Measurements from ENCODE around the gene SRSF6.
"Not testable (repeated sequence)": the region's sequence is repeated elsewhere in the genome, so short reads cannot be mapped to it uniquely, and the experiment has no call there.

The SRSF6 gene

DNA sequence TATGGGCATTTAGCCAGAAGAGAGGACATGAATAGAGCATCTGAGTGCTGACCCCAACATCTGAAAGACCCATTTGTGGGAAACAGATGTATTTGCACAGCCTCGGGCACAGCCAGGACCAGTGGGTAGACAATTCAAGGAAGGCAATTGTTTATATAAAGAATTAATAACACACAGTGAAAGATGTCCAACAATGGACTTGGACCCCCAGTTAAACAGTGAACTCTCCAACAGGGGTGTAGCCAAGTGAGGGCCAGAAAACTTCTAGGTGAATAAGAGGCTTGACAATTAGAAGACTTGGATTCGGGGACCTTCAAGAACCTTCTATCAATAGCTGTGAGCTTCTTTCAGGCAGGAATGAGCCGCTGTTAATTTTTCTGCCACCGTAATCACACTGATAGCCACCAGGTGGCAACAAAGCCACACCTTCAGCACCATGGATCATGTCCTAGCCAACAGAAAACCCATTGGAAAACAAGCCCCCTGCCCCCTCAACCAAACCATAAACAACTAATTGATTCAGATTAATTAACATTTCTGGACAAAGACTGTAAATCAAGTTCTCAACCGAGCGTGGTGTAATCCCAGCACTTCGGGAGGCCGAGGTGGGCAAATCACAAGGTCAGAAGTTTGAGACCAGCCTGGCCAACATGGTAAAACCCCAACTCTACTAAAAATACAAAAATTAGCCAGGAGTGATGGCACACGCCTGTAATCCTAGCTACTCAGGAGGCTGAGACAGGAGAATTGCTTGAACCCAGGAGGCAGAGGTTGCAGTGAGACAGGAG lies 8.8 kb upstream of the SRSF6 start:
- no peak for DNase-seq (ENCODE audit: low read depth)

DNA sequence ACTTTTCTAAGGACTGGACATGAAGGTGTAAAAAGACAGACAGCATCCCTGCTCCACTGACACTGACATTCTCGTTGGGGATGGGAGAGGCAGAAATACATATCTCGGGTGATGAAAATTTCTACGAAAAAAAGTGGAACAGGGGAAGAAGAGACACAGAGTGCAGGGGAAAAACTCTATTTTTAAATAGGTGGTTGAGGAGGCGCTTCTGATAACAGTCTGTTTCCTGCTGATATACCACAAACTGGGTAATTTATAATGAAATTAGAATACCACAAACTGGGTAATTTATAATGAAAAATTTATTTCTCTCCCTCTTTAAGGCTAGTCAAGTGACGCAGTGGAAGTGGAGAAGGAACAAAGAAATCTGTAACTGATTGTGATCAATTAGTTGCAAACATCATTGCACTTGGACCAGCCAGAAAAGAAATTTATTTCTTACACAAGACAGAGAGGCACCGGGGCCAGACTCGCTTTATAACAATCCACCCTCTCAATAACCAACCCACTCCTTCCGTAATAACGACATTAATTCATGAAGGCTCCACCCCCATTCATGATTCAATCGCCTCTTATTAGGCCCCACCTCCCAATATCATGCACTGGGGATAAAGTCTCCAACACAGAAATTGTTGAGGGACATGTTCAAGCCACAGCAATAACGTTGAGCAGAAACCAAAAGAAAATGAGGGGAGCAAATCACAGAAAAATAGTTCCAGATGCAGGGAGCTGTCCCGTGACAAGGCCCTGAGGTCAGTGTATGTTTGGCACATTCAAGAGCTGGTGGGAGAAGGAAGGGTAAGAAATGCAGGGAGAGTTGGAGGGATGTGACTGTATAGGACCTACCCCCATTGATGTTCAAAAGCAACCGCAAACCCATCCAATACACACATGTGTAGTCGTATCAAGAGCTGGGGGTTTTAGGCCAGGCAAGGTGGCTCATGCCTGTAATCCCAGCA lies 6.6 kb upstream of the SRSF6 start:
- no peak for DNase-seq (ENCODE audit: low read depth)

DNA sequence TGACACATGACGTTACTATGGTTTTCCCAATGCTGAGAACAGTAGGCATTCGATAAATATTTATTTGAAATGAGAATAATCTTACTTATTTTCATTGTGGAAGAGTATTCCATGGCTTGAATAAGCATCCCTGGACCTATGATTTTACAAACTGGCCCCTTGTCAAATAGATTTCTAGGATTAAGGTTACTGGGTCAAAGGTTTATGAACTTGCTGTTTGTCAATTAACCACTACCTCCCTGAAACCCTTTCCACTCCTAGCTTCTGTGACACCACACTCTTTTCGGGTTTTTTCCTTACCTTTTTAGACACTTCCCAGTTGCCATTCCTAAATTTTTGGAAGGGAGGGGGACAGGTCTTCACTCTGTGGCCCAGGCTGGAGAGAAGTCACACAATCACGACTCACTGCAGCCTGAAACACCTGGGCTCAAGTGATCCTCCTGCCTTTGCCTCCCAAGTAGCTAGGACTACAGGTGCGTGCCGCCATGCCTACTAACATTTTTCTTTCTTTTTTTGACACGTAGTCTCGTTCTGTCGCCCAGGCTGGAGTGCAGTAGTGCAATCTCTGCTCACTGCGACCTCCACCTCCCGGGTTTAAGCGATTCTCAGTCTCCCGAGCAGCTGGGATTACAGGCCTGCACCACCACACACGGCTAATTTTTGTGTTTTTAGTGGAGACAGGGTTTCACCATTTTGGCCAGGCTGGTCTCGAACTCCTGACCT lies 5.1 kb upstream of the SRSF6 start:
- no peak for DNase-seq (ENCODE audit: low read depth)

DNA sequence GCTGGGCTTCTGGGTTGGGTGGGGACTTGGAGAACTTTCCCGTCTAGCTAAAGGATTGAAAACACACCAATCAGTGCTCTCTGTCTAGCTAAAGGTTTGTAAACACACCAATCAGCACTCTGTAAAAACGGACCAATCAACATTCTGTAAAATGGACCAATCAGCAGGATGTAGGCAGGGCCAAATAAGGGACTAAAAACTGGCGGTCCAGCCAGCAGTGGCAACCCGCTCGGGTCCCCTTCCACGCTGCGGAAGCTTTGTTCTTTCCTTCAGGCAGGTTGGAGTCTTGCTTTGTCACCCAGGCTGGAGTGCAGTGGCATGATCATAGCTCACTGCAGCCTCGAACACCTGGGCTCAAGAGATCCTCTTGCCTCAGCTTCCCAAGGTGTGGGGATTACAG lies 1.4 kb upstream of the SRSF6 start:
- DNase-seq (ENCODE audit: low read depth): not testable (repeated sequence)

DNA sequence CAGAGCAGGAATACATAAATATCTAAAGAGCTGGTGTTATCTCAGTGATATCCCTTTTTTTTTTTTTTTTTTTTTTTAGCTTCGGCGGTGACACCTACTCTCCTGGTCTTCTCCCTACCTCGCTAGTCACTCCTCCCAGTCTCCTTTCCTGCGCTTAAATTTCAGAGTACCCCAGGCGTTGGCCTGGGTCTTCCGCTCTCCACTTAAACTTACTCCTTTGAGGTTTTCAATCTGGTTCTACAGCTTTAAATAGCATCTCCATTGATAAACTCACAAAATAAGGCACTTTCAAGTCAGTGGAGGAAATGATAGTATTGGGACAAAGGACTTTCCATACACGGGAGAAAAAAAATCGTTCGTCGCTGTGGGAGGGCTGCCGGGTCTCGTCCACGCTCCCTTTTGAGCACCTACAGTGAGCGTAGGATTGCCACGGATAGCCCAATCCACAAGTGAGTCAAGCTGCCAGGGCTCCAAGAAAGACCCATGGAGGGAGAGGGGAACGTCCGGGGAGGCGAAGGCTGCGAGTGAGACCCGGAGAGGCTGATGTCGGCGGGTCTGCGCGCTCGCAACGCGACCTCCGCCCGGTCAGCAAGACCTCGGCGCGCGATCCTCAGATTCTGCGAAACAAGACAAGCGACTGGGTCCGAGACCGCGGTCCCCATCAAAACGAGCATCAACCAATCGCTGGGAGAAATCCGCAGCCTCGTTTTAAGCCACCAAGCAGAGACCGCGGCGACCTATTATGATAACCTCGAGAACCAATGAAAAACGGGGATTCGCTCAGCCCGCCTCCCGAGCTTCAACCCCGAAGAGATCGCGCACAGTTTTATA lies 672 bp upstream of the SRSF6 start:
- DNase-seq (ENCODE audit: low read depth): peak; percentile 86

DNA sequence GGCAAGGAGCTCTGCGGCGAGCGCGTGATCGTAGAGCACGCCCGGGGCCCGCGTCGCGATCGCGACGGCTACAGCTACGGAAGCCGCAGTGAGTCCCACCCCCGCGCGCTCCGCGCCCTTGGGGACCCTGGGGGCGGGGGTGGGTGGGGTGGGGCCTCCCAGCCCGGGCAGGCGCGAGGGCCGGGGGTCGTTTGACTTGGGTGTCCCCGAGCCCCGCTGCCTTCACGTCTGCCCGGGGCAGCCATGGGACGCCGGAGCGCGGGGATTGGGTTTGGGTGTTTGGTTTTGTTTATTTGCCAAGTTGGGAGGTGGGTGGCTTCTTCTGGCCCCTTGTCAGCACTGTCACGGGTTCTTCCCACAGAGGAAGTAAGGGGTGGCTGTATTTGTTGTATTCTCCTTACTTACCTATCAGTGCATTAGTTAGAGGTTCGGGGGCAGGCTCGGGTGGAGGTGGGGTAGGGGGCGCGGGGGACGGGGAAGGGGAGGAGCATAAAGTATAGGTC lies 777 bp downstream of the SRSF6 start:
- DNase-seq (ENCODE audit: low read depth): no peak

DNA sequence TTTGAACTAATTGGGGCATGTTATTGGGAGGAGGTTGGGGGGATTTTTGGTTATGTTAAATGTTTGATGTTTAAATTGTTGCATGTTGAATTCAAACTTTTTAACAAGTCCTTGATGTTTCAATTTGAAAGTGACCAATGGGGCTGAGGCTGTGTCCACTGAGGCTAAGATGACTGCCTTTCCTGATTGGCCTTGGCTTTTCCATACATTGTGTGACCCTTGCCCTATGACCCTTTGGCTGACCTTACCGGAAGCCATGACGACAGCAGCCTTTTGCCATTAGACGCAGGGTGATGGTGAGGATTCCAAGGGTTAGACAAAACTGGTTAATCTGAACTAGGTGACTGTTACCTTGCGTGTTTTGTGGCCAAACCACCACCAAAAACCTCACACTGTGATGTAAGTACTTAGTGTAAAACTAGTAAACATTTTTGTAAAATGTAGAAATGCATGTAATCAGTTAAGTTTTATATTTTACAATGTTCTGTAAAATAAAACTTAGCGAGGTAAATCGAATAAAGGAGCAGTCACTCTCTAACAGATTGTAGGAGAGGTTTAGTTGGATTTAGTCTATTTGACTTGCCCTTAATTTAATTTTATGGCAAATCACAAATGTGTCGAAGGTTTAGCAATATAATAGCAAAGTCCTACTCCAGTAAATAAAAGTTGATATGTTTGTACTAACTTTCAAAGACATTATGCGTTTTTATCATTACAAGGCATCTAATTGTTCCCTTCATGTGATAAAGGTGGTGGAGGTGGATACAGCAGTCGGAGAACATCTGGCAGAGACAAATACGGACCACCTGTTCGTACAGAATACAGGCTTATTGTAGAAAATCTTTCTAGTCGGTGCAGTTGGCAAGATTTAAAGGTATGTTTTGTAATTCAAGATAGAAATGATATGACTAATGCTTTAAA lies 1.6 kb downstream of the SRSF6 start:
- no peak for DNase-seq (ENCODE audit: low read depth)

DNA sequence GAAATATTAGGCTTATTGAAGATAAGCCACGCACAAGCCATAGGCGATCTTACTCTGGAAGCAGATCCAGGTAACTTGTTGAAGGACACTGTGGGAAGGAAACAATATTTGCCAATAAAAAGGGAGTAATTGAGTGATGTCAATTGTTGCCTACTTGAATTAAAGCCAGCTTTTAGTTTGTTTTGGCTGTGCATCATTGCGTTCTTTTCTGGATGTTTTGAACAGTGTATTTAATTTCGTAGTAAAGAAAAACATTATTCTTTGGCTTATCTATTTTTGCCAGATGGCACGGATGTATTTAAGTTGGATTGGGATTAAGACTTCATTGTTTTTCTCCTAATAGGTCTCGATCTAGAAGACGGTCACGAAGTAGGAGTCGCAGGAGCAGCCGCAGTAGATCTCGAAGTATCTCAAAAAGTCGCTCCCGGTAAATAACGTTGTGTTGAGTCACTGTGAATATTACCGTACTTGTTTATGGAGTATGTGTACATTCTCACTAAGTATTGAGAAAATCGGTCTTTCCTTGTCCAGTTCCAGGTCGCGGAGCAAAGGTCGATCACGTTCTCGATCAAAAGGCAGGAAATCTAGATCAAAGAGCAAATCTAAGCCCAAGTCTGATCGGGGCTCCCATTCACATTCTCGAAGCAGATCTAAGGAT lies 2.6 kb downstream of the SRSF6 start:
- no peak for DNase-seq (ENCODE audit: low read depth)

DNA sequence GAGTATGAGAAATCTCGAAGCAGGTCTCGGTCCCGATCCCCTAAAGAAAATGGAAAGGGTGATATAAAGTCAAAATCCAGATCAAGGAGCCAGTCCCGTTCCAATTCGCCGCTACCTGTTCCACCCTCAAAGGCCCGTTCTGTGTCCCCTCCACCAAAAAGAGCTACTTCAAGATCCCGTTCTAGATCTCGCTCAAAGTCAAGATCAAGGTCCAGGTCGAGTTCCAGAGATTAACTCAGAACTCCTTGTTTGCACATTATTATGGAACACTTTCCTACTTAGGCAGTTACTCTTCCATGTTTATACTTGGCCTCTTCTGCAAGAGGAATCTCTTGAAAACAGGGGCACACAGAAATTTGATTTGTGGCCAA lies 3.1 kb downstream of the SRSF6 start:
- no peak for DNase-seq (ENCODE audit: low read depth)

DNA sequence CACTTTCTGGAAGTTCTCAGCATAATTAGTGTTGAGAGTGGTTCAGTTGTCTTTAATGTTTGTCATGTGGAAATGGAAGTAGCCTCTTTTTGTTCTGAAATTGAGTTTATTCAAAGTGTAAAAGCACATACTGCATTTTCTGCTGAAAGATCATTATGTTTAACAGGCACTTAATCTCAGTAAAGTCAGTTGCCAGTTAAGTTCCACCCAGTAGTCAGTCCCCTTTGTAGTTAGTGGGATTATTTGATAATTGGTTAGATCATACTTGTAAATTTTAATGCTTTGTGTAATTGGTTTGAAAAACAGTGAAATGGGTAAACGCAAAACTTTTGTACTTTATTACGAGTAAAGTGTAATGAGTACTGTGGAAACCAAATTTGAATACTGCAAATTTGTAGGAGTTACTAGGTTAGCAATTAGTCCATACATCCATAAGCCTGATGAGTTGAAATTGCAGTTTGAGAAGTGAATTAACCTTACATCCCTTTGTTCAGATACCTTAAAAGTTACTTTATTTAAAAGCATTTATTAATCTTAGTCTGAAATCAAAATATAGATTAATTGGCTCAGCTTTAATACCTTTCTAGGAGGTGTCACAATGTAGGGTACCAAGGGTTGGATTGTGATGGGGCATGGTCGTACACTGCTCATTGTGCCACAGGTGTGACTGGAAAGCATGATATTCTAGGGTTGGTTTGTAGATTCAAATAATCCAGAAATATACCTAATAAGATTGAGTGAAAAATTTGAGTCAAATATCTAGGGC lies 4.4 kb downstream of the SRSF6 start:
- no peak for DNase-seq (ENCODE audit: low read depth)

DNA sequence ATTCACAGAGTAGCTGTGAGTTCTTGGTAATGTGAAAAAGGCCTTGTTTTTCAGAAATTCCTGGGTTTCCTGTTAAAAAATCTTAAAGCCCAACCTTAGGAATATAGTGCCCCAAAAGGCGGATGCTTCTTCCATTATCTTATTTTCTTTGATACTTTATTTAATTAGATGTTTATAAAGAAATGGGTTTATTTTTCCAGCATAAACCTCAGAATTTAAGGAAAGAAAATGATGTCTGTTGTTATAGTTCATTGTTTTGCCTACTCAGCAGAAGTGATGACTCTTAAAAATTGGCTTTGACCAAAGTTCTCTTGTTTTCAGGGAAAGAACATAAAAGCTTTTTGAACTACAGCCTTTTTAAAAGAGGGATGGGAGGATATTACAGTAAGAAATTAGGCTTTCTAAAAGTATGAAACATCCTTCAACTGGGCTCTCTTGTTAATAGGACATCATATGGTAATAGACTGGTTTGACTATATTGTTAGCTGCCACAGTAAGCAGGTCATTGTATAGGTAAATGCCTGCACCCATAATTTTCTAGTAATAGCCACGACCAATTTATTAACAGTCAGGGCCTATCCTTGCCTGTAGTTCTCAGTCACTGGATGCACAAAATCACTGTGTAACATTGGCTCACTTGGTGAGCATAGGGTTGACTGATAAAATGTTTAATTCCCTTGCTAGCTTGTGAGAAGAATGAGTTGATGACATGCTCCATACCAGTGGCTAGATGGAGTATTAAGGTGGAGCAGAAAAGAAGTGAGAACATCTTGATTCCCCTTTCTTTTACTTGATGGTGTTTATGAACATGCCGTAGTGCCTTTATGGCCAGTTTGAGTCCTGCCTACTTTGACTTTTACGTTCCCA lies 5.2 kb downstream of the SRSF6 start:
- no peak for DNase-seq (ENCODE audit: low read depth)

DNA sequence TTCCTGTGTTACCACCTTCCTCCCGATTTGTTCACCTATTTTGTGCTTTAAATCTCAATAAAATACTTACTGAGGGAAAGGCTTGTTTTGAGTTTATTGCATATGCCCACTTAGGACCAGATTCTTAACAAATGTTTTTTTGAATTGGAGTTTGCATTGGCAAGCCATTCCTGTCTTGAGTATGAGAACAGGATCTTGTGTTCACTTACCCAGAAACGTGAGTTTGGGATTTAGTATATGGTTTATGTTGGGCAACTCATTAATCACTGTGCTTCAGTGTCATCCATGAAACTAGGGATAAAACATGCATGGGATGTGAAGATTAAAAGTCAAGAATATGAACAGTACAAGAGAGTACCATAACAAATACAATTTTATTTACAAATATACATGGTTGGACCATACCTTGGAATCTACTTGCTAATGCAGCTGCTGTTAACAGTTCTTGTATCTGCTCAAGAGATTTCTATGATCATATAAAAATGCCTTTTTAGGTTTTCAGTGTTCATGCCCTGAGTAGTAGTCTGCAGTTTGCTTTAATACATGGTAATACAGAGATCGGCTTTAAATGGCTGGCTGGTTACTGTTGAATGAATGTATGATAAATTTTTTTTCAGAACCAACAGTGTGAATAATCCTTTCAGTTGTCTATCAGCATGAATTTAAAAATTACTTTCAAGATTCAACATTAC lies 6.0 kb downstream of the SRSF6 start:
- no peak for DNase-seq (ENCODE audit: low read depth)

DNA sequence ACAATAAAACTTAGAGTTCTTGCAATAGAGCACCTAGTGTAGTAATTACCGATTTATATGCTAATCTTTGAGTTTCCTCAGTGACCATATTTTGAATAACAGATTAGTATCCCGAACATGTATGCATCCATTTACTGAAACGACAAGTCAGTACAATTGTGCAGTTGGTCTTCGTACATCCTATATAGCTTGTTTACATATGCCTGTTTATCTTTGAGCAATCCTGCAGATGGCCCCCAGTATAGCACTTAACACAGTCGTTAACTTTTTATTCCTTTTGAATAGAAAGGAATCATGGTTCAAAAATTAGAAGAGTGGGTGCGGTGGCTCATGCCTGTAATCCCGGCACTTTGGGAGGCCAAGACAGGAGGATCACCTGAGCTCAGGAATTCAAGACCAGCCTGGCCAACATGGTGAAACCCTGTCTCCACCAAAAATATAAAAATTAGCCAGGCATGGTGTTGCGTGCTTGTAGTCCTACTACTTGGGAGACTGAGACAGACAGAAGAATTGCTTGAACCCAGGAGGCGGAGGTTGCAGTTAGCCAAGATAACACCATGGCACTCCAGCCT lies 6.6 kb downstream of the SRSF6 start:
- no peak for DNase-seq (ENCODE audit: low read depth)

DNA sequence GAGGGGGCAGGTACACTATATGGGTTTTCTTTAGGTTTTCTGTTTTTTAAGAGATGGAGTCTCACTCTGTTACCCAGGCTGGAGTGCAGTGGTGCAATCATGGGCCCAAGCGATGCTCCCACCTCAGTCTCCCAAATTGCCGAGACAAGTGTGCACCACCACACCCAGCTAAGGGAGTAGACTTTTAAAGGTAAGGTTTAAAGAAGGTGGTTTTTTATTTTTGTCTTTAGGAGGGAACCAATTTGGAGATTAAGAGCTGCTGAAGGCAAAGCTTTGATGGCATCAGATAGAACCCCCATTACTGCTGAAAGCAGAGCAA lies 7.9 kb downstream of the SRSF6 start:
- DNase-seq (ENCODE audit: low read depth): no peak

DNA sequence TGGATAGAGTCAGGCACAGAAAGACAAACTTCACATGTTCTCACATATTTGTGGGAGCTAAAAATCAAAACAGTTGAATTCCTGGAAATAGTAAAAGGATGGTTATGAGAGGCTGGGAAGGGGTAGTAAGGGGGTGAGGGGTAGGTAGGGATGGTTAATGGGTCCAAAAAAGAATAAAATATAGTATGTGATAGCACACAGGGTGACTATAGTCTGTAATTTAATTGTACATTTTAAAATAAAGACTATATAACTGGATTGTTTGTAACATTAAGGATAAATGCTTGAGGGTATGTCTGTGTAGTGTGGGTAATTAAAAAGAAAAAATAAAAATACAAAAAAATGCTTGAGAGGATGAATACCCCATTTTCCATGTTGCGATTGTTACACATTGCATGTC lies 9.9 kb downstream of the SRSF6 start:
- no peak for DNase-seq (ENCODE audit: low read depth)

DNA sequence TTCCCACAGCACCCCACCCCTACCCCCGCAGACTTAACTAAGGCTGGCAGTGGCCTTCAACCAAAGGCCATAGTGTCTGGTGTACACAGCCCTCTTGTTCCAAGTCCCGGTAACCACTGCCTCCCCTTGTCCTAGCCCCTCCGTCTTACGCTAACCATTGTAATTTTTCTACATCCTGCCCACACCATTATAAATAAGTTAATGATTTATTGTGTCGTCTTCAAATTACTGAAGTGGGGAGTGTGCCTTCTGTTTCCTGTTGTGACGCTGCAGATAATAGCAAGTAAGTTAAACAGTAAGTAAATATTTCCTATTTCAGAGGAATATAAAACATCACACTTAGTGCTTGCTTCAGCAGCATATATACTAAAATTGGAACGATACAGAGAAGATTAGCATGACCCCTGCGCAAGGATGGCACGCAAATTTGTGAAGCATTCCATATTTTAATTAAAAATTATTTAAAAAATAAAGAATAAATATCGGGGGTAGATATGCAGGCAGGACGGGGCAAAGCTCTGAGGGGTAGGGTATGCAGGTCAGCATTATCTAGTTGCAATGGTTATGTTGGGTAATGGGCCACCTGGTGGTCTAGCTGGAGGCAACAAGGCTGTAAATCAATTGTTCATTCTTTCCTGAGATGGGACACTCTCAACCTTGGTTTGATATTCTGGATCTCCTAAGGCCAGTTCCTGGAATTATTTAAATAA lies 15.1 kb downstream of the SRSF6 start:
- no peak for DNase-seq (ENCODE audit: low read depth)

DNA sequence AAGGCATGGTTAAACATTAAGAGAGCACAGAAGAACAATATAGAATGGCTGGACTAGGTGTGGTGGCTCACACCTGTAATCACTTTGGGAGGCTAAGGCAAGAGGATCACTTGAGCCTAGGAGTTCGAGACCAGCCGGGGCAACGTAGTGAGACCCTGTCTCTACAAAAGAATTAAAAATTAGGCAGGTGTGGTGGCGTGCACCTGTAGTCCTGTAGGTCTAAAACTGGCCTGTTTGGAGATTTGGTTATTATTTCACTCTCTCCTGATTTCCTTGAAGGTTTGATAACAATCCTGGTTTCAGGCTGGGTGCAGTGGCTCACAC lies 15.6 kb downstream of the SRSF6 start:
- DNase-seq (ENCODE audit: low read depth): no peak

Measured in HS-5 (cell line).